ENCODE data around the gene PSMD6. TPM values are rescaled to one million over a fixed set of nuclear protein-coding genes. Genes with fewer than 3 reads are reported as not detected.

Gene PSMD6
- total and polyA plus RNA-seq, 7 donors: 49.2 to 71.7 (median 61.9) TPM

DNA sequence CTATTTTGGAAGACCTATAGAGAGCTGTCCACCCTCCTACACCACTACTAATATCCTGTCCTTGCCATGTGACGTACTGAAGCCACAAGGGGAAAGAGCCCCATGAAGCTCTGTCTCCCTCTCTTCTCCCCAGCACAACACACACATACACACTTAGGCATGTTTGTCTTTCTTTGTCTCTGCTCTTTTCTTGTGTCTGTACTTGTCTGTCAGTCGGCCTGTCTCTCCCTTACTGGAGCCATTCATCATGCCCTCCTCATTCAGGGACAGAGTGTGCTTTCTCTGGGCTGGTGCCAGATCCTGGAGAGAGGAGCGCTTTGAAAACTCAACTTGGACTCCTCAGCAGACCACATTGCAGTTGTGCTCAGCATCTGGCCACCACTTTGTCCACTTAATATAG is 47.6 kb downstream of the PSMD6 start:
- Histone ChIP-seq H3K27ac (peak overlapping the region in 3 of 4 donors; percentile 29 to 44 (median 33)), H3K4me1 (peaks cover 0 to 85% (median 61%) of the 10 kb centered on the region in 4 donors), H3K9me3 (no peaks in the 10 kb centered on the region), H3K36me3 (peaks cover 0 to 9% (median 0%) of the 10 kb centered on the region in 4 donors), H3K4me3 (no peak overlapping the region), H3K27me3 (no peaks in the 10 kb centered on the region)
- peak in 2 of 4 donors; percentile 36 to 62 for TF ChIP-seq POLR2AphosphoS5 (IDR thresholded peaks at IDR 0.05)
- TF ChIP-seq, protein P1, sequence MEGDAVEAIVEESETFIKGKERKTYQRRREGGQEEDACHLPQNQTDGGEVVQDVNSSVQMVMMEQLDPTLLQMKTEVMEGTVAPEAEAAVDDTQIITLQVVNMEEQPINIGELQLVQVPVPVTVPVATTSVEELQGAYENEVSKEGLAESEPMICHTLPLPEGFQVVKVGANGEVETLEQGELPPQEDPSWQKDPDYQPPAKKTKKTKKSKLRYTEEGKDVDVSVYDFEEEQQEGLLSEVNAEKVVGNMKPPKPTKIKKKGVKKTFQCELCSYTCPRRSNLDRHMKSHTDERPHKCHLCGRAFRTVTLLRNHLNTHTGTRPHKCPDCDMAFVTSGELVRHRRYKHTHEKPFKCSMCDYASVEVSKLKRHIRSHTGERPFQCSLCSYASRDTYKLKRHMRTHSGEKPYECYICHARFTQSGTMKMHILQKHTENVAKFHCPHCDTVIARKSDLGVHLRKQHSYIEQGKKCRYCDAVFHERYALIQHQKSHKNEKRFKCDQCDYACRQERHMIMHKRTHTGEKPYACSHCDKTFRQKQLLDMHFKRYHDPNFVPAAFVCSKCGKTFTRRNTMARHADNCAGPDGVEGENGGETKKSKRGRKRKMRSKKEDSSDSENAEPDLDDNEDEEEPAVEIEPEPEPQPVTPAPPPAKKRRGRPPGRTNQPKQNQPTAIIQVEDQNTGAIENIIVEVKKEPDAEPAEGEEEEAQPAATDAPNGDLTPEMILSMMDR (IDR thresholded peaks at IDR 0.05): no peak
- TF ChIP-seq POLR2A (IDR thresholded peaks at IDR 0.05): no peak
- peak in 1 of 4 donors; percentile 5 for TF ChIP-seq EP300 (IDR thresholded peaks at IDR 0.05)
- peak; percentile 81 for DNase-seq
- intact Hi-C loops (cut with DNase I): no loop called here
- 79 to 84% methylated on average over 3 of the region's 3 CpGs for WGBS, 2 donors

- Histone ChIP-seq H3K27ac (peak overlapping the region in 1 of 4 donors; percentile 6), H3K4me1 (peaks cover 0 to 87% (median 73%) of the 10 kb centered on the region in 4 donors), H3K36me3 (no peaks in the 10 kb centered on the region), H3K27me3 (no peaks in the 10 kb centered on the region), H3K9me3 (no peaks in the 10 kb centered on the region), H3K4me3 (no peak overlapping the region)
- WGBS, 2 donors: 89 to 93% methylated on average over 1 of the region's 1 CpG
- TF ChIP-seq EP300 (IDR thresholded peaks at IDR 0.05): no peak
- TF ChIP-seq POLR2A (IDR thresholded peaks at IDR 0.05): no peak
- TF ChIP-seq POLR2AphosphoS5 (IDR thresholded peaks at IDR 0.05): no peak
- TF ChIP-seq, protein P1 (IDR thresholded peaks at IDR 0.05): no peak
- intact Hi-C loops (cut with DNase I): no loop called here
- DNase-seq: no peak
Measured at GRCh38 chr3:63974451-63974850, 48.8 kb downstream of the PSMD6 start.

DNA sequence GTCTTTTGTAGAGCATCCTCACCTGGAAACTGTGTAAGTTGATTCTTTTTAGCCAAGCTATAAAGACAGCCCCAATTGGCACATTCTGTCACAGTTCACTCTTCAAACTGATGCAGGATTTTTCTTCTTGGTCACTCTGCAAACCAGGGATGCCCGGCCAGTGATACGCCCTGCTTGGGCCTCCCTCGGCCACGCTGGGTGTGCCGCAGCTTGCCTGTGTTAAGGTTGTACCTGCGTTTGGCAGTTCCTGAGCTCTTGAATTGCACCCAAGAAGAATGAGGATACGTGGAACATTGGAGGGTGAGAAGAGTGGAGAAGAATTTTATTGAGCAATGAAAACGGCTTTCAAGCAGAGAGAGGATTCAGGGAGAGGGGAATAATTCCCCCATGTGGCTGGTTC is 49.9 kb downstream of the PSMD6 start:
- H3K4me1 ChIP-seq: peaks cover 0 to 87% (median 78%) of the 10 kb centered on the region in 4 donors
- 87 to 95% methylated on average over 8 of the region's 8 CpGs for WGBS, 2 donors

GRCh38 chr3:63972987-63973386 is 50.3 kb downstream of the PSMD6 start:
- Histone ChIP-seq H3K27me3 (no peaks in the 10 kb centered on the region), H3K36me3 (no peaks in the 10 kb centered on the region), H3K4me3 (no peak overlapping the region), H3K9me3 (no peaks in the 10 kb centered on the region), H3K4me1 (peaks cover 0 to 89% (median 82%) of the 10 kb centered on the region in 4 donors), H3K27ac (peak overlapping the region; percentile 77 to 81 (median 78))
- intact Hi-C loops (cut with DNase I): no loop called here
- DNase-seq: no peak
- TF ChIP-seq POLR2AphosphoS5 (IDR thresholded peaks at IDR 0.05) (no peak), POLR2A (IDR thresholded peaks at IDR 0.05) (no peak), EP300 (IDR thresholded peaks at IDR 0.05) (no peak)
- TF ChIP-seq, protein P1 (IDR thresholded peaks at IDR 0.05): no peak
- WGBS, 2 donors: 57 to 76% methylated on average over 4 of the region's 4 CpGs

More for the DNA sequence above, 49.9 kb downstream of the PSMD6 start:
- H3K27ac ChIP-seq: peak overlapping the region in 3 of 4 donors; percentile 15 to 81 (median 77)
- intact Hi-C loops (cut with DNase I): no loop called here
- H3K4me3 ChIP-seq: no peak overlapping the region
- H3K27me3 ChIP-seq: no peaks in the 10 kb centered on the region
- H3K9me3 ChIP-seq: no peaks in the 10 kb centered on the region
- H3K36me3 ChIP-seq: no peaks in the 10 kb centered on the region
- TF ChIP-seq POLR2A (IDR thresholded peaks at IDR 0.05) (no peak), EP300 (IDR thresholded peaks at IDR 0.05) (no peak), POLR2AphosphoS5 (IDR thresholded peaks at IDR 0.05) (no peak)
- TF ChIP-seq, protein P1 (IDR thresholded peaks at IDR 0.05): no peak
- no peak for DNase-seq

DNA sequence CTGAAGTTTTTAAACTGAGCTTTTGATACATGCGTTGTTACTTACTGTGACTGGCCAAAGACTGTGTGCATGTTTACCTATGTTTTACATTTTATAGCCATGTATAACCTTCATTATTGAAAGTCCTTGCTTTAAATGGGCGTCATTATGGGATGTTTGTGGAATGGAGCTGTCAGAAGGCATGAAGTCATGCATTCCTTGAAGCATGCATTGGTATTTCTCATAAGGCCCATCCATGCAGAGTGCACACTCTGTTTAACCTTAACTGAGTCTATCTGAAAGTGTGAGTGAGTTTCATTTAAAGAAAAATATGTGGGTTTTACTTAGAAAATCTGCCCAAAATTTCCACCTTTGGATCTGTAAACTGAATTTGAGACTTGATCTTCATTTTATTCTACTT is 51.1 kb downstream of the PSMD6 start:
- intact Hi-C loops (cut with DNase I): no loop called here
- Histone ChIP-seq H3K36me3 (no peaks in the 10 kb centered on the region), H3K4me3 (no peak overlapping the region), H3K27ac (peak overlapping the region; percentile 77 to 81 (median 78)), H3K27me3 (no peaks in the 10 kb centered on the region), H3K9me3 (no peaks in the 10 kb centered on the region), H3K4me1 (peaks cover 0 to 92% (median 87%) of the 10 kb centered on the region in 4 donors)
- 16 to 56% methylated on average over 2 of the region's 2 CpGs for WGBS, 2 donors
- TF ChIP-seq, protein P1 (IDR thresholded peaks at IDR 0.05): no peak
- TF ChIP-seq POLR2AphosphoS5 (IDR thresholded peaks at IDR 0.05) (no peak), EP300 (IDR thresholded peaks at IDR 0.05) (no peak), POLR2A (IDR thresholded peaks at IDR 0.05) (no peak)
- no peak for DNase-seq
